ENCODE data around the gene OBSCN. TPM values are rescaled to one million over a fixed set of nuclear protein-coding genes. Genes with fewer than 3 reads are reported as not detected.

Gene OBSCN
- total RNA-seq, 1 donor from 2014 or later = 28.6 TPM

DNA sequence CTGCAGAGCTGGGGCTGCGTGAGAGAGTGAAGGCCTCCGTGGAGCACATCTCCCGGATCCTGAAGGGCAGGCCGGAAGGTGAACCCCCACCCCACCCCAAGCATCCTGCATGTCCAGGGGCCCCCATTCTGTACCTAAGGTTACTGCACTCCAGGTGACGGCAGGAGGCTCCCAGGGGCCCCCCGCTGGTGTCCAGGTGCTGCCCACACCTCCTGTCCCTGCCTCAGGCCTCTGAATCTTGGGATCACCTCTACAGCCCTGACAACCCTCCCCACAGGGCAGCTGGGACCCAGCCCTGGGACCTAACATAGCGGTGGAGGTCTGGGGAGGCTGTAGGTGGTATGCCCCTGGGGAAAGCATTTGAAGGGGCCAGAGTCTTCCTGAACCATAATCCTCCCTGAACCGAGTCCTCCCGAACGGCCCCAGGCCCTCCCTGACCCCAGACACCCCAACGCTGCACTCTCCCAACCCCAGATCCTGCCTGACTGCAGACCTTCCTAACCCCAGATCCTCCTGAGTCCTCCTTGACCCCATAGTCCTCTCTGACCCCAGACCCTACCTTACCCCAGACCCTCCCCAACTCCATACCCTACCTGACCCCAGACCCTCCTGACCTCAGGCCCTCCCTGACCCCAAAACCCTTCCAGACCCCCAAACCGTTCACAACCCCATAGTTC lies 165.3 kb downstream of the OBSCN start:
- H3K4me3 ChIP-seq = no peak overlapping the region
- H3K9me3 ChIP-seq = no peaks in the 10 kb centered on the region
- TF ChIP-seq, protein P1, sequence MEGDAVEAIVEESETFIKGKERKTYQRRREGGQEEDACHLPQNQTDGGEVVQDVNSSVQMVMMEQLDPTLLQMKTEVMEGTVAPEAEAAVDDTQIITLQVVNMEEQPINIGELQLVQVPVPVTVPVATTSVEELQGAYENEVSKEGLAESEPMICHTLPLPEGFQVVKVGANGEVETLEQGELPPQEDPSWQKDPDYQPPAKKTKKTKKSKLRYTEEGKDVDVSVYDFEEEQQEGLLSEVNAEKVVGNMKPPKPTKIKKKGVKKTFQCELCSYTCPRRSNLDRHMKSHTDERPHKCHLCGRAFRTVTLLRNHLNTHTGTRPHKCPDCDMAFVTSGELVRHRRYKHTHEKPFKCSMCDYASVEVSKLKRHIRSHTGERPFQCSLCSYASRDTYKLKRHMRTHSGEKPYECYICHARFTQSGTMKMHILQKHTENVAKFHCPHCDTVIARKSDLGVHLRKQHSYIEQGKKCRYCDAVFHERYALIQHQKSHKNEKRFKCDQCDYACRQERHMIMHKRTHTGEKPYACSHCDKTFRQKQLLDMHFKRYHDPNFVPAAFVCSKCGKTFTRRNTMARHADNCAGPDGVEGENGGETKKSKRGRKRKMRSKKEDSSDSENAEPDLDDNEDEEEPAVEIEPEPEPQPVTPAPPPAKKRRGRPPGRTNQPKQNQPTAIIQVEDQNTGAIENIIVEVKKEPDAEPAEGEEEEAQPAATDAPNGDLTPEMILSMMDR (IDR thresholded peaks at IDR 0.05) = no peak
- H3K36me3 ChIP-seq = no peaks in the 10 kb centered on the region
- no peak for DNase-seq (ENCODE audit: low spot score in 2 of 2)
- no peaks in the 10 kb centered on the region for H3K27me3 ChIP-seq
- H3K4me1 ChIP-seq = peaks cover 0 to 6% of the 10 kb centered on the region in 2 donors
- intact Hi-C loops (cut with DNase I) = no loop called here
- no peak overlapping the region for H3K27ac ChIP-seq

- no peaks in the 10 kb centered on the region for H3K36me3 ChIP-seq
- intact Hi-C loops (cut with DNase I) = no loop called here
- H3K4me3 ChIP-seq = no peak overlapping the region
- peak overlapping the region in 1 of 2 donors; percentile 51 for H3K27ac ChIP-seq
- no peak for DNase-seq (ENCODE audit: low spot score in 2 of 2)
- TF ChIP-seq, protein P1 (IDR thresholded peaks at IDR 0.05) = no peak
- H3K4me1 ChIP-seq = peaks cover 0 to 6% of the 10 kb centered on the region in 2 donors
- H3K9me3 ChIP-seq = no peaks in the 10 kb centered on the region
- no peaks in the 10 kb centered on the region for H3K27me3 ChIP-seq
These were observed 166.1 kb downstream of the OBSCN start for GRCh38 chr1:228373681-228374571.

DNA sequence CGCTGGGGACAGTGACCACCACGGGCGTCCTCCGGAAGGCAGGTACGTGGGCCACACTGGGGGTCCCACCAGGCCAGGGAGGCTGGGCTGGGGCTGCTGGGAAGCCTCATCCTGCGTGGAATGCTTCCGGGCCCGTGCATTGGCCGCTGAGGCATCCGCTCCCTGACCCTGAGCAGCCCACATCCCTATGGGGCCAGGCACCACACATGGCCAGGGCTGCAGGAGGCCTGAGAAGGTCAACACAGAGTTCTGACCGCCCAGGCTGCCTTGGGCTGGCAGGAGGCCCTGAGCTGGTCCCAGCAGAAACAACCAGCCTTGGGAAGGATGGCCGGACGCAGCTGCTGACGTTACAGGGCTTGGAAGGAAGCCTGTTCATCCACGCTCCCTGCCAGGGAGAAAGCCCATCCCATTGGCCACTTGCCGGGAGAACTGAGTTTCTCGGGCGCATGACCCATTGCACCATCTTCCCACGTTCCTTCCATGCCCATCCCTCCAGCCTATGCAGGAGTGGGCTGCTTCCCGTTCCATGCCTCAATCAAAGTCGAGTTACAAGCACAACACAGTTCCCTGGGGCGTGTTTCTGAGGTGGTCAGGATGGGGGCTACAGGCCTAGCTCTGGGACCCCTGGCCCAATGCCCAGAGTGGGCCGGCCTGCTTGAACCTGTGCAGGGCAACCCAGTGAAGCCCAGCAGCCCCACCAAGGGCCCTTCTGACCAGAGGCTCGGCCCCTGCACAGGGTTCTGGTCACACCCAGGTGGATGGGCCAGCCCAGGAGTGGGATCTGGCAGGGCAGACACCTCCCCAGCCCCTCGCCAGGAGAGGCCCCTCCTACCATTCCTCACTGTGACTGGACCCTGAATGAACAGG lies 167.1 kb downstream of the OBSCN start:
- H3K36me3 ChIP-seq = no peaks in the 10 kb centered on the region
- intact Hi-C loops (cut with DNase I) = no loop called here
- no peaks in the 10 kb centered on the region for H3K9me3 ChIP-seq
- H3K27me3 ChIP-seq = no peaks in the 10 kb centered on the region
- peak overlapping the region; percentile 74 for H3K27ac ChIP-seq
- H3K4me1 ChIP-seq = peaks cover 0 to 6% of the 10 kb centered on the region in 2 donors
- H3K4me3 ChIP-seq = no peak overlapping the region
- DNase-seq (ENCODE audit: low spot score in 2 of 2) = peak; percentile 37 to 91
- TF ChIP-seq, protein P1 (IDR thresholded peaks at IDR 0.05) = no peak

DNA sequence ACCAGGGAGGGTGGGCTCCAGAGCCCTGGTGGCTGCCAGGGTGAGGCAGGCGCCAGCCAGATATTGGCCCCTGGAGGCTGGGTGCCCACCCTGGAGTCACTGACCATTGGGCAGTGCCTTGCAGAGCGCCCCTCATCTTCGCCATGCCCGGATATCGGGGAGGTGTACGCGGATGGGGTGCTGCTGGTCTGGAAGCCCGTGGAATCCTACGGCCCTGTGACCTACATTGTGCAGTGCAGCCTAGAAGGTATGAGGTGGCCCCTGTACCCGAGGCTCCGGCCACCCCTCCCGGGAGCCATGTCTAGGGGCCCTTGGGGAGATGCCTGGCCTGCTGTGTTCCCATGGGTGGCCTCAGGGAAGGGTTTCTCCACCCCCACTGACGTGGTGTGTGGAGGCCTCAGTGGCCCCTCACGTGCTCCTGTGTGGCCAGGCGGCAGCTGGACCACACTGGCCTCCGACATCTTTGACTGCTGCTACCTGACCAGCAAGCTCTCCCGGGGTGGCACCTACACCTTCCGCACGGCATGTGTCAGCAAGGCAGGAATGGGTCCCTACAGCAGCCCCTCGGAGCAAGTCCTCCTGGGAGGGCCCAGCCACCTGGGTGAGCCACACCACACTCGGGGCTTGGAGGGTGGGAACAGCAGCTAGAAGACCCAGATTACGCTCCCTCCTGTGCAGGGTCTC lies 167.9 kb downstream of the OBSCN start:
- no peak overlapping the region for H3K4me3 ChIP-seq
- DNase-seq (ENCODE audit: low spot score in 2 of 2) = no peak
- intact Hi-C loops (cut with DNase I) = no loop called here
- H3K27ac ChIP-seq = peak overlapping the region; percentile 74
- TF ChIP-seq, protein P1 (IDR thresholded peaks at IDR 0.05) = no peak
- peaks cover 0 to 6% of the 10 kb centered on the region in 2 donors for H3K4me1 ChIP-seq
- no peaks in the 10 kb centered on the region for H3K36me3 ChIP-seq
- H3K9me3 ChIP-seq = no peaks in the 10 kb centered on the region
- no peaks in the 10 kb centered on the region for H3K27me3 ChIP-seq

- intact Hi-C loops (cut with DNase I) = no loop called here
- no peak for DNase-seq (ENCODE audit: low spot score in 2 of 2)
- Histone ChIP-seq H3K9me3 (no peaks in the 10 kb centered on the region), H3K27me3 (no peaks in the 10 kb centered on the region), H3K27ac (no peak overlapping the region), H3K36me3 (no peaks in the 10 kb centered on the region), H3K4me3 (no peak overlapping the region), H3K4me1 (peaks cover 0 to 6% of the 10 kb centered on the region in 2 donors)
- TF ChIP-seq, protein P1 (IDR thresholded peaks at IDR 0.05) = no peak
These were observed 168.4 kb downstream of the OBSCN start for GRCh38 chr1:228376262-228376628.
